CD4-positive, alpha-beta T cell treated with Interleukin-12 subunit alpha and Interleukin-12 subunit beta, for 1 hour (primary cell): ENCODE data around the gene COA6.
"Not testable (repeated sequence)": the region's sequence is repeated elsewhere in the genome, so short reads cannot be mapped to it uniquely, and the experiment has no call there.

Experiments used
- DNase-seq: peaks from one replicate; pipeline ENCODE4 v3.0.0-alpha.2; 2020

Gene COA6

GRCh38 chr1:234371414-234371813 lies 1.8 kb upstream of the COA6 start:
- no peak for DNase-seq

- no peak for DNase-seq
Observed at GRCh38 chr1:234372011-234372757, 1.1 kb upstream of the COA6 start.

- no peak for DNase-seq
Observed at GRCh38 chr1:234373959-234374254, 651 bp downstream of the COA6 start.

GRCh38 chr1:234375672-234376071 lies 2.4 kb downstream of the COA6 start:
- DNase-seq, result no peak

GRCh38 chr1:234379591-234380109 lies 6.4 kb downstream of the COA6 start:
- not testable (repeated sequence) for DNase-seq

GRCh38 chr1:234381699-234382555 lies 8.7 kb downstream of the COA6 start:
- DNase-seq, result no peak

- no peak for DNase-seq
Observed at GRCh38 chr1:234386122-234386521, 12.9 kb downstream of the COA6 start.

GRCh38 chr1:234388094-234388493 lies 14.8 kb downstream of the COA6 start:
- no peak for DNase-seq

- peak; percentile 25 for DNase-seq
Observed at GRCh38 chr1:234393190-234393589, 19.9 kb downstream of the COA6 start.

- DNase-seq, result no peak
Observed at GRCh38 chr1:234395297-234395696, 22.0 kb downstream of the COA6 start.

GRCh38 chr1:234396092-234396491 lies 22.8 kb downstream of the COA6 start:
- no peak for DNase-seq

- DNase-seq, result no peak
Observed at GRCh38 chr1:234396871-234397270, 23.6 kb downstream of the COA6 start.

- DNase-seq, result no peak
Observed at GRCh38 chr1:234397732-234398131, 24.5 kb downstream of the COA6 start.

GRCh38 chr1:234398849-234399381 lies 25.7 kb downstream of the COA6 start:
- no peak for DNase-seq

- not testable (repeated sequence) for DNase-seq
Observed at GRCh38 chr1:234399515-234399914, 26.3 kb downstream of the COA6 start.

GRCh38 chr1:234400773-234401172 lies 27.5 kb downstream of the COA6 start:
- DNase-seq, result peak; percentile 32

GRCh38 chr1:234401658-234402057 lies 28.4 kb downstream of the COA6 start:
- DNase-seq, result no peak

- no peak for DNase-seq
Observed at GRCh38 chr1:234402939-234403338, 29.7 kb downstream of the COA6 start.

- DNase-seq, result no peak
Observed at GRCh38 chr1:234405676-234406075, 32.4 kb downstream of the COA6 start.

- no peak for DNase-seq
Observed at GRCh38 chr1:234406871-234407270, 33.6 kb downstream of the COA6 start.

- peak; percentile 69 for DNase-seq
Observed at GRCh38 chr1:234408757-234409156, 35.5 kb downstream of the COA6 start.

GRCh38 chr1:234409328-234409727 lies 36.1 kb downstream of the COA6 start:
- DNase-seq, result peak; percentile 65

GRCh38 chr1:234412830-234413229 lies 39.6 kb downstream of the COA6 start:
- no peak for DNase-seq

GRCh38 chr1:234413485-234413884 lies 40.2 kb downstream of the COA6 start:
- no peak for DNase-seq
